ENCODE results near the gene PLD5. TPM values are rescaled to one million over a fixed set of nuclear protein-coding genes. Genes with fewer than 3 reads are reported as not detected.

Gene PLD5
- total RNA-seq, 1 experiment from 2014 or later: 1.8 TPM

DNA sequence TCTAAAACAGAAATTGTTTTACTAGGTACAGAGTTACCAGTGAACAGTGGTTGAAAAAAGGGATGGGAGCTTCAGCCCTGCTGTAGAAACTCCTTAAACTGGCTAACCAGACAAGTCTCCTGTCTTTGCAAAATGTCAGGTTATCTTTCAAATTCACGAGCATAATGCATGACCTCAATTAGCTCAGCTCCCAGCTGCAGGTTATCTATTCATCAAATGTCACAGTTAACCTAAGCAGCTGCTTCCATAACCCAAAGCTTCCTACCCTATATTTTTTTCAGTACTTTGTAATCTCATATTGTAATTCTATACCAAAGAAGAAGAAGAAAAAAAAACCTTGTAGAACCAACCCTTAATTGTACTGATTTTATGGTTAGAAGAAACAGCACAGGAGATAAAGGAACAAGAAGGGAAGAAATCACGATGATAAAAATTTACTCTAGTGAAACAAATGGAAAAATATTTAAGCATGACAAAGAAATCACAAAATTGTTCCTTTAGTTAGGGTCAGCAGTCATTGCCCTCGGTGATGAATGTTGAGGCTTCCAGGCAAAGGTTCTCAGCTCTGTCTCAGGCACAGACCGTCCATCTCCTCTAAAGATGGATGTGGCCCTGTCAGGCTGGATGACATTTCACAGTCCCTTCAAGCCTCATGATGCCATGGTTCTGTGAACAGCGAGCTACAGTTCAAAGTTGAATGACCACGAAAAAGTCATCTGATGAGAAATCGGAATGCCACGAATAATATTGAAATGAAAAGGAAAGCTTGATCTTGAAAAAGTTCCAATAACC, 95.9 kb downstream of the PLD5 start:
- CTCF ChIA-PET: interaction anchor here (1.5 kb wide), 1 partner anchor 26 kb away, joined by 4 read pairs; no protein-coding TSS in a partner anchor
- Mint-ChIP-seq H3K9me3 (ENCODE audit: unreplicated experiment) (no peaks in the 10 kb centered on the region), H3K4me1 (ENCODE audit: low read depth, unreplicated experiment) (no peaks in the 10 kb centered on the region), H3K4me3 (ENCODE audit: unreplicated experiment) (no peak overlapping the region), H3K27me3 (ENCODE audit: insufficient read depth, unreplicated experiment) (no peaks in the 10 kb centered on the region), H3K27ac (ENCODE audit: unreplicated experiment) (no peak overlapping the region), H3K36me3 (ENCODE audit: insufficient read depth, unreplicated experiment) (no peaks in the 10 kb centered on the region)
- Histone ChIP-seq H3K27me3 (replicated peaks; ENCODE audit: control insufficient read depth, insufficient read depth, low read length) (no peaks in the 10 kb centered on the region), H3K4me3 (ENCODE audit: low read depth, low read length) (no peak overlapping the region), H3K36me3 (ENCODE audit: control insufficient read depth, insufficient read depth, low read length) (no peaks in the 10 kb centered on the region), H3K4me1 (no peaks in the 10 kb centered on the region), H3K9me3 (no peaks in the 10 kb centered on the region)
- intact Hi-C loops (cut with micrococcal nuclease; ENCODE audit: unreplicated experiment): no loop called here
- POLR2A ChIA-PET: no interaction called here
- BruUV-seq (replicated peaks): no TSS peak
- TF ChIP-seq, protein P1, sequence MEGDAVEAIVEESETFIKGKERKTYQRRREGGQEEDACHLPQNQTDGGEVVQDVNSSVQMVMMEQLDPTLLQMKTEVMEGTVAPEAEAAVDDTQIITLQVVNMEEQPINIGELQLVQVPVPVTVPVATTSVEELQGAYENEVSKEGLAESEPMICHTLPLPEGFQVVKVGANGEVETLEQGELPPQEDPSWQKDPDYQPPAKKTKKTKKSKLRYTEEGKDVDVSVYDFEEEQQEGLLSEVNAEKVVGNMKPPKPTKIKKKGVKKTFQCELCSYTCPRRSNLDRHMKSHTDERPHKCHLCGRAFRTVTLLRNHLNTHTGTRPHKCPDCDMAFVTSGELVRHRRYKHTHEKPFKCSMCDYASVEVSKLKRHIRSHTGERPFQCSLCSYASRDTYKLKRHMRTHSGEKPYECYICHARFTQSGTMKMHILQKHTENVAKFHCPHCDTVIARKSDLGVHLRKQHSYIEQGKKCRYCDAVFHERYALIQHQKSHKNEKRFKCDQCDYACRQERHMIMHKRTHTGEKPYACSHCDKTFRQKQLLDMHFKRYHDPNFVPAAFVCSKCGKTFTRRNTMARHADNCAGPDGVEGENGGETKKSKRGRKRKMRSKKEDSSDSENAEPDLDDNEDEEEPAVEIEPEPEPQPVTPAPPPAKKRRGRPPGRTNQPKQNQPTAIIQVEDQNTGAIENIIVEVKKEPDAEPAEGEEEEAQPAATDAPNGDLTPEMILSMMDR (IDR thresholded peaks at IDR 0.05; ENCODE audit: insufficient read depth in 1 of 2, low read depth in 1 of 2, low read length in 1 of 2, severe bottlenecking in 1 of 2, unreplicated experiment in 1 of 2): no peak
- DNase-seq: no peak

DNA sequence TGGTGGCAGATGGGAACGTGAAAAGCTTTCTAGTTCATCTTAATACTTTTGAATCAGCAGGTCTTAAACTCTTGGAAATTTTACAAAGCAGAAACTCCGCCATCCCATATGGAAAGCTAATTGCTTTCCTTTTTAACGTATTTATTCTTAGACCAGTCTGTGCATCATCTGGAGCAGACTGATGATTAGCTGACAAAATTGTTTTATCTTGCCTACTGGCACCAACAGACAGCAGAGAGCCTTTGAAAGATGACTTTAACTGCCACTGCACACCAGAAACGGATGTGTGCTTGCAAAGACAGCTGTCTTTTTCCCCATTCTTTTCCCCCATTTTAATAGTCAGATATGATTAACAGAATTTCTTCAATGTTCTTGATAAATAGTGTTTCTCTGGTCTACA, 97.0 kb downstream of the PLD5 start:
- Histone ChIP-seq H3K4me1 (no peaks in the 10 kb centered on the region), H3K27me3 (replicated peaks; ENCODE audit: control insufficient read depth, insufficient read depth, low read length) (no peaks in the 10 kb centered on the region), H3K9me3 (no peaks in the 10 kb centered on the region), H3K4me3 (ENCODE audit: low read depth, low read length) (no peak overlapping the region), H3K36me3 (ENCODE audit: control insufficient read depth, insufficient read depth, low read length) (no peaks in the 10 kb centered on the region)
- H3K27me3 Mint-ChIP-seq (ENCODE audit: insufficient read depth, unreplicated experiment): no peaks in the 10 kb centered on the region
- ChIA-PET CTCF (interaction anchor here (1.5 kb wide), 1 partner anchor 28 kb away, joined by 4 read pairs; no protein-coding TSS in a partner anchor), POLR2A (no interaction called here)
- intact Hi-C loops (cut with micrococcal nuclease; ENCODE audit: unreplicated experiment): no loop called here
- no peak overlapping the region for H3K27ac Mint-ChIP-seq (ENCODE audit: unreplicated experiment)
- H3K4me3 Mint-ChIP-seq (ENCODE audit: unreplicated experiment): no peak overlapping the region
- TF ChIP-seq, protein P1 (IDR thresholded peaks at IDR 0.05; ENCODE audit: insufficient read depth in 1 of 2, low read depth in 1 of 2, low read length in 1 of 2, severe bottlenecking in 1 of 2, unreplicated experiment in 1 of 2): no peak
- H3K36me3 Mint-ChIP-seq (ENCODE audit: insufficient read depth, unreplicated experiment): no peaks in the 10 kb centered on the region
- no peaks in the 10 kb centered on the region for H3K9me3 Mint-ChIP-seq (ENCODE audit: unreplicated experiment)
- no peaks in the 10 kb centered on the region for H3K4me1 Mint-ChIP-seq (ENCODE audit: low read depth, unreplicated experiment)
- no peak for DNase-seq
- BruUV-seq (replicated peaks): no TSS peak

DNA sequence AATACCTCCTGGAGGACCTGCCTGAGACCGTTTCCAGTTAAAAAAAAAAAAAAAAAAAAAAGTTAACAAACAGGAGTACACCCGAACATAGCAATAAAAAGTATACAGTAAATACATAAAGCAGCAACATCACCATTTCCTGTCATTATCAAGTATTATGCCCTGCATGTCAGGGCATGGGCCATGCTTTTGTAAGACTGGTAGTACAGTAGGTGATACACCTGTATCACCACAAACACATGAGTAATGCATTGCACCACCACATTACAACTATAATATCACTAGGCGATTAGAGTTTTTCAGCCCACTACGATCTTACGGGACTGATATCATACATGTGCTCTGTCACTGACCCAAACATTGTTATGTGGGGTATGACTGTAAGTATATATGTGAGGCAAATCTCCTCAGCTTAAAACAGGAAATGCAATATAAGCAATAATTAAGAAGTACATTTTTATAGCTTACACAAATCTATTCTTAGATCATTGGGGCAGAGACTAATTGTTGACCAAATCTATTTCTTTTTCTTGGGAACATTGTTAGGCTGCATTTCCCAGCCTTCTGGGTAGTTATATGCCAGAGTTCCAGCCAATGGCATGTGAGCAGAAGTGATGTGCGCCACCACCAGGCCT, 98.1 kb downstream of the PLD5 start:
- no peaks in the 10 kb centered on the region for H3K9me3 Mint-ChIP-seq (ENCODE audit: unreplicated experiment)
- TF ChIP-seq, protein P1 (IDR thresholded peaks at IDR 0.05; ENCODE audit: insufficient read depth in 1 of 2, low read depth in 1 of 2, low read length in 1 of 2, severe bottlenecking in 1 of 2, unreplicated experiment in 1 of 2): no peak
- ChIA-PET POLR2A (no interaction called here), CTCF (no interaction called here)
- H3K4me3 ChIP-seq (ENCODE audit: low read depth, low read length): no peak overlapping the region
- H3K4me1 Mint-ChIP-seq (ENCODE audit: low read depth, unreplicated experiment): no peaks in the 10 kb centered on the region
- H3K27ac Mint-ChIP-seq (ENCODE audit: unreplicated experiment): no peak overlapping the region
- DNase-seq: no peak
- no peaks in the 10 kb centered on the region for H3K36me3 Mint-ChIP-seq (ENCODE audit: insufficient read depth, unreplicated experiment)
- no peaks in the 10 kb centered on the region for H3K4me1 ChIP-seq
- H3K4me3 Mint-ChIP-seq (ENCODE audit: unreplicated experiment): no peak overlapping the region
- H3K9me3 ChIP-seq: no peaks in the 10 kb centered on the region
- no TSS peak for BruUV-seq (replicated peaks)
- no peaks in the 10 kb centered on the region for H3K36me3 ChIP-seq (ENCODE audit: control insufficient read depth, insufficient read depth, low read length)
- intact Hi-C loops (cut with micrococcal nuclease; ENCODE audit: unreplicated experiment): no loop called here
- no peaks in the 10 kb centered on the region for H3K27me3 ChIP-seq (replicated peaks; ENCODE audit: control insufficient read depth, insufficient read depth, low read length)
- no peaks in the 10 kb centered on the region for H3K27me3 Mint-ChIP-seq (ENCODE audit: insufficient read depth, unreplicated experiment)
